Fibroblast of skin of back (primary cell): Measurements from ENCODE around the gene PCDH9.
"Not testable (repeated sequence)": the region's sequence is repeated elsewhere in the genome, so short reads cannot be mapped to it uniquely, and the experiment has no call there.

Source experiments
- DNase-seq: peaks from one replicate; pipeline ENCODE4 v3.0.0-alpha.2; 2013

PCDH9 gene

DNA sequence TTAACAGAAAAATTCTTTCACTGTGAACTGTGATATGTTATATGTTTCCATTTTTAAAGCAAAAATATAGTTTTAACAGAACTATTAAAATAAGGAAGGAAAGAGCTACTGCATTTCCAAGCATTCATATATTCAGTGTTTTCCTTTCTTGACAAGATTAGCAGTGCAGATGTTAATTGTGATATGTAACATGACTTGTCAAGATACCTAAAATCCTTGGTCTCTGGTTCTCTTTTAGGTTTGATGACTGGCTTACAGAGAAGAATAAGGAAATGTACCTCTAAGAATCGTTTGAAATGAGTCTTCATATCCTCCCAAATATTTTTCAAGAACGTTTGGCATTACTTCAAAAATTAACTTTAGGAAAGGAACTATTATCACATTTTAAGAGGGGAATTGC lies 907.2 kb downstream of the PCDH9 start:
- DNase-seq: no peak

- no peak for DNase-seq
These were observed 907.9 kb downstream of the PCDH9 start for GRCh38 chr13:66322193-66322740.

GRCh38 chr13:66314911-66315310 lies 915.2 kb downstream of the PCDH9 start:
- DNase-seq: no peak

GRCh38 chr13:66313413-66313812 lies 916.7 kb downstream of the PCDH9 start:
- peak; percentile 52 for DNase-seq

DNA sequence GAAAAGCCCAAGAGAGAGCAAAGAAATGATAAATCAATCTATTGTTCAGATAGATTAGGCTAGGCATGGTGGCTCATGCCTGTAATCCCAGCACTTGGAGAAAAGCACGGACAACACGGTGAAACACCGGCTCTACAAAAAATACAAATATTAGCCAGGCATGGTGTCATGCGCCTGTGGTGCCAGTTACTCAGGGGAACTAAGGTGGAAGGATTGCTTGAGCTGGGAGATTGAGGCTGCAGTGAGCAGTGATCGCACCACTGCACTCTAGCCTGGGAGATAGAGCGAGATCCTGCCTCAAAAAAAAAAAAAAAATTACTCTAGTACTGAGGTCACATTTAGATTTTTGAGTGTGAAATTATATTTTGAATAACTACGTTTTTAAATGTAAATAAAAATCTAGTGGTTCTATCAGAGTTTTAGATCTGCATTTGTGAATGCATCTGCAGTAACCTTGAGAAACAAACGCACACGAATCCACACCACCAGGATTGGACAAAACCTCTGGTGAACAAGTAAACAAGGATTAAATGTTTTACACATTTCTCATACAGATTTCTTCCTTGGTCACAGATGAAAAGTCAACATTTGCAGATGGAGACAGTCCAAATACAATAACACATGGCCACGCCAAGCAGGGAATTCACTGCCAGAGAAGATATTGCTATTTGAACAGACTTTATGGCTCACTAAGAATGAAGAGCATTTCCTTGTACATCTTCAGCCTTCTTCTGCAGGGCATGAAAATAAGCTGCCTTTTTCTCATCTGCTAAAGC lies 917.6 kb downstream of the PCDH9 start:
- DNase-seq: peak; percentile 95

DNA sequence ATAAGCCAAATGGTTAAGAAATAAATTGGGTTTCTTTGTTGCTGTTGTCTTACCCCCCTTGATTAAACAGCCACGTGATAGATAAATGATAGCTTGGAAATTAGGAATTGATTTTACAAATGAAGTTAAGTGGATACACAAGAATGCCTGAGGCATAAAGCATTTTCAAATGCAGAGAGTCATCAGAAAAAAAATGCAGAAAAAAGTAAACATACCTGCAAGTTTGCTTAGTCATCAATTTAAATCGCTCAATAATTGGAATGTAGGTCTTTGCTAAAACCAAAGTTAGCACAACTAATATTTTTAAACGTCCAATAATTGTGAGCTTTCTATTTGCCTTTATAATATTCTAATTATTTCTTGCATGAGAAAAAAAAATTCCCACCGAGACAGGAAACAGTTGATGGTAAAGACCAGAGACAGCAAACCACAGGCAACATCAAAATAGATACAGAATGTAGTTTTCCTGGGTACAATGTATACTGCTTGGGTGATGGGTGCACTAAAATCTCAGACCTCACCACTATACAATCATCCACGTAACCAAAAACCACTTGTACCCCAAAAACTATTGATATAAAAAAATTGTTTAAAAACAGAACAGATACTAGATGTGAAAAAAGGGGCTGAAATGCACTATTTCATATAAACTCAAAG lies 924.0 kb downstream of the PCDH9 start:
- no peak for DNase-seq

DNA sequence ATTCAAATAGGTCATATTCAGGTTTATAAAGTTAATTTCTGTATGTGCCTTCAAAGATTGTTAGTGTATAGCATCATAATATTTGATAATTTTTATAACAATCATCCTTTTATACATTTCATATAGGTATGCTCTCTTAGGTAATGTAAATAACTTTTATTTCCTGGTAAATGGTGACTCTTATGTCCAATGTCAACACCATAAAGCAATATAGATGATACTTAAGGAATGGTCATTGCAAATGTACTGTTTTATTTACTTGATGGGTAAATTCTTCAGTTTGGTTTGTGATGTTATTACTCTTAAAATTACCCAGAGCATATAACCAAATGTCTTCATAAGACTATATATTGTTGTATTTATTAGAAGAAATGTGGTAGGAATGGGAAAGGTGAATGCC lies 928.7 kb downstream of the PCDH9 start:
- DNase-seq: no peak

DNA sequence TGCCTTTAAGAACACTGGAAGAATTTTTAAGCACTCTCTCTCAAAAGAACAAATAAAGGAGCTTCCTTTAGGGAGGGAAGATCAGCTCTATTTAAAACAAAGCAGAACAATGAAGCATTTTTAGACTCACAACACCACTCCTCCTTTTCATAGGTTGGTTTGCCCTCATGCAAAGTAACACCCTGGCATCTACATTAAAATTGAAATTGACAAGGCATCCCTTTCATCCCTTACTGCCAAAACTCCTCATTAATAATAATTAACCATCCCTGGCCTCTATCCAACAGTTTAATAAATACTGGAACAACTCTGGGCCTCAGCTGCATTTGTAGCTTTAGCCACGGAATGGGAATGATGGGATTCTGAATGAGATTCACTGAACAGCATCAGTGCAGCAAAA lies 929.1 kb downstream of the PCDH9 start:
- no peak for DNase-seq

- DNase-seq: no peak
These were observed 933.3 kb downstream of the PCDH9 start for GRCh38 chr13:66296875-66297274.

DNA sequence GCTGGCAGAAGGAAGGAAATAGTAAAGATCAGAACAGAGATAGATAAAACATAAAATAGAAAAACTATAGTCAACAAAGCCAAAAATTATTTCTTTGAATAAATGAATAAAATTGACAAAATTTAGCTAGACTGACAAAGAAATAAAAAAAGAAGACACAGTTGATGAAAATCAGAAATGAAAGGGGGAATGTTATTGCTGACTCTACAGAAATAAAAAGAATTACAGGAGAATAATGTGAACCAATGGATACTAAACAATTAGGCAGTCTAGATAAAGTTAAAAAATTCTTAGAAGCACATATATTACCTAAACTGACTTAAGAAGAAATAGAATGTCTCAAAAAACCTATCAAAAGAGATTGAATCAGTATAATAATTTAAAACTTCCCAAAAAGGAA lies 933.8 kb downstream of the PCDH9 start:
- no peak for DNase-seq

- DNase-seq: not testable (repeated sequence)
These were observed 943.3 kb downstream of the PCDH9 start for GRCh38 chr13:66286806-66287205.

- DNase-seq: no peak
These were observed 954.7 kb downstream of the PCDH9 start for GRCh38 chr13:66275416-66275815.

DNA sequence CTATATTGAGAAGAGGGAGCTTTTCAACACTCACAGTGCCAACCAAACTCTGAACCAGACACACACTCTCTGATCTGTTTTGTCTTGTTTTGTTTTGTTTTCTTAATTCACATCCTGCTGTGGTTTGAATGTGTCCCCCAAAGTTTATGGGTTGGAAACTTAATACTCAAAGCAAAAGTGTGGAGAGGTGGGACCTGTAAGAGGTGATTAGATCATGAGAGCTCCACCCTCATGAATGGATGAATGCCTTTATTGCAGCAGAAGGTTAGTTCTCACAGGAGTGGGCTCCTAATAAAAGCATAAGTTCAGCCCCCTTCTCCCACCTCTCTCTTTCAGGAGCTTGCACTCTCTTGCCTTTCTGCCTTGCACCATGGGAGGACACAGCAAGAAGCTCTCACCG lies 957.1 kb downstream of the PCDH9 start:
- no peak for DNase-seq

- no peak for DNase-seq
These were observed 963.4 kb downstream of the PCDH9 start for GRCh38 chr13:66266761-66267160.

GRCh38 chr13:66266348-66266747 lies 963.8 kb downstream of the PCDH9 start:
- DNase-seq: no peak

GRCh38 chr13:66265371-66265770 lies 964.8 kb downstream of the PCDH9 start:
- DNase-seq: no peak

DNA sequence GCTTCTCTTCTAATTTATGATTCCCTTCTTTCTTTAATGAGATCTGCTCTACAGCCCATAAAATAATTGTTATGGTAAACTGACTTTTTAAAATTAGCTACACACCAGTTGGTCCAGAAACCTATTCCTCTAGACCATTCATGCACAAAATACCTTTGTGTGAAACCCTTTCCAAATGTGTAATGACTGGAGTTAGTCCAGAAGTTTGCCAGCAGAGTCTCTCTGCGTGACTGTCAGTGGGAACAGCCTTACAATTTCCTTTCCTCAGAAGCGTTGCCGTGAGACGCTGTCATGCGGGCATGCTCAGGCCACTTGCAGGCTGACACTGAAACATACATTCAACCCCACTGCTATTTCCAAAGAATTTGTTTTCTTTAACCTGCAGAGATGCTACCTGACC lies 965.2 kb downstream of the PCDH9 start:
- DNase-seq: peak; percentile 27

DNA sequence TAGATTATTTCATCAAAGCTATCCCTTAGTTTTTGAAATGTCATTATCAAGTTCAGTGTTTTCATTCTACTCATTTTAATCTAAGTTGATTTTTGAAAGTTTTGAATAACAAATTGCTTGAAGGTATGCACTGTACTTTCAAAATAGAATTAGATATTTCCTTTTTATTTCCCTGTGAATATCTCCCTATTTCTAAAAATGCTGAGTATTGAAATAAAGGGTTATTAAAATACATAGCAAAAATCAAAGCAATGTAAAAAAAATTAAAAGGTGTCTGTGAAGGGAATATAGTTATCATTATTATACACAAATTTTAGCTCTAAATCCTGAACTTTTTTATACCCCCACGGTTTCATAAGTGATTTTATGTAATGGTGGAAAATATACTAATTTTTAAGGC lies 967.8 kb downstream of the PCDH9 start:
- DNase-seq: no peak

DNA sequence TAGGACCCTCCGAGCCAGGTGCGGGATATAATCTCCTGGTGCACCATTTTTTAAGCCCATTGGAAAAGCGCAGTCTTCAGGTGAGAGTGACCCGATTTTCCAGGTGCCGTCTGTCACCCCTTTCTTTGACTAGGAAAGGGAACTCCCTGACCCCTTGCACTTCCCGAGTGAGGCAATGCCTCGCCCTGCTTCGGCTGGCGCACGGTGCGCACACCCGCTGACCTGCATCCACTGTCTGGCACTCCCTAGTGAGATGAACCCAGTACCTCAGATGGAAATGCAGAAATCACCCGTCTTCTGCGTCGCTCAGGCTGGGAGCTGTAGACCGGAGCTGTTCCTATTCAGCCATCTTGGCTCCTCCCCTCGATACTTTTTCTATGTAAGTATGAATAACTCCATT lies 970.7 kb downstream of the PCDH9 start:
- not testable (repeated sequence) for DNase-seq
